HG03175 (cell line): ENCODE results near the gene RPS6KA5.
A peak's percentile ranks its signal among the peaks of the same experiment; 100 is the strongest.
"Not testable (repeated sequence)": the region's sequence is repeated elsewhere in the genome, so short reads cannot be mapped to it uniquely, and the experiment has no call there.

Experiments
- ATAC-seq: cut with Tn5 transposase; IDR thresholded peaks from one replicate; pipeline ENCODE4 v1.9.1; 2021; ENCODE audit warnings: mild to moderate bottlenecking, moderate library complexity; ENCODE audit not compliant: unreplicated experiment

Gene RPS6KA5

GRCh38 chr14:90940318-90940962 is 120.0 kb downstream of the RPS6KA5 start:
- ATAC-seq, result no peak

GRCh38 chr14:90939252-90939795 is 121.1 kb downstream of the RPS6KA5 start:
- ATAC-seq, result not testable (repeated sequence)

GRCh38 chr14:90938615-90939014 is 121.8 kb downstream of the RPS6KA5 start:
- ATAC-seq, result no peak

- no peak for ATAC-seq
Measured at GRCh38 chr14:90936757-90937440, 123.5 kb downstream of the RPS6KA5 start.

- no peak for ATAC-seq
Measured at GRCh38 chr14:90924621-90925340, 135.7 kb downstream of the RPS6KA5 start.

GRCh38 chr14:90922141-90922540 is 138.3 kb downstream of the RPS6KA5 start:
- ATAC-seq, result no peak

- ATAC-seq, result no peak
Measured at GRCh38 chr14:90911121-90911520, 149.3 kb downstream of the RPS6KA5 start.

- ATAC-seq, result no peak
Measured at GRCh38 chr14:90907178-90907577, 153.3 kb downstream of the RPS6KA5 start.

- peak; percentile 83 for ATAC-seq
Measured at GRCh38 chr14:90905531-90905930, 154.9 kb downstream of the RPS6KA5 start.

- ATAC-seq, result peak; percentile 45
Measured at GRCh38 chr14:90903101-90903500, 157.3 kb downstream of the RPS6KA5 start.

GRCh38 chr14:90900476-90901083 is 159.9 kb downstream of the RPS6KA5 start:
- ATAC-seq, result no peak

- no peak for ATAC-seq
Measured at GRCh38 chr14:90897022-90897421, 163.4 kb downstream of the RPS6KA5 start.

- ATAC-seq, result no peak
Measured at GRCh38 chr14:90894241-90894640, 166.2 kb downstream of the RPS6KA5 start.

GRCh38 chr14:90893510-90893909 is 166.9 kb downstream of the RPS6KA5 start:
- no peak for ATAC-seq

- ATAC-seq, result no peak
Measured at GRCh38 chr14:90892970-90893369, 167.5 kb downstream of the RPS6KA5 start.

- ATAC-seq, result no peak
Measured at GRCh38 chr14:90891326-90891725, 169.1 kb downstream of the RPS6KA5 start.

GRCh38 chr14:90890322-90891020 is 170.0 kb downstream of the RPS6KA5 start:
- ATAC-seq, result no peak

- ATAC-seq, result no peak
Measured at GRCh38 chr14:90886297-90886815, 174.1 kb downstream of the RPS6KA5 start.

GRCh38 chr14:90883782-90884181 is 176.7 kb downstream of the RPS6KA5 start:
- ATAC-seq, result no peak

- ATAC-seq, result no peak
Measured at GRCh38 chr14:90883197-90883596, 177.2 kb downstream of the RPS6KA5 start.
